Skeletal muscle satellite cell (primary cell): ENCODE data around the gene MARCHF5.
"Not testable (repeated sequence)": the region's sequence is repeated elsewhere in the genome, so short reads cannot be mapped to it uniquely, and the experiment has no call there.

Experiments used
- H3K27me3 ChIP-seq: 2 replicates; pipeline ENCODE4 v1.7.0; 2013; ENCODE audit warnings: low read length; ENCODE audit not compliant: control insufficient read depth, insufficient read depth
- H3K36me3 ChIP-seq: 2 replicates; pipeline ENCODE4 v1.7.0; 2013; ENCODE audit warnings: mild to moderate bottlenecking, control low read depth, low read length; ENCODE audit not compliant: insufficient read depth
- H3K4me1 ChIP-seq: 2 replicates; pipeline ENCODE4 v1.7.0; 2013; ENCODE audit warnings: low read length; ENCODE audit not compliant: control insufficient read depth, insufficient read depth
- H3K4me2 ChIP-seq: 2 replicates; pipeline ENCODE4 v1.7.0; 2013; ENCODE audit warnings: mild to moderate bottlenecking, low read length
- H3K4me3 ChIP-seq: 2 replicates; pipeline ENCODE4 v1.7.0; 2013; ENCODE audit warnings: low read length
- H3K9ac ChIP-seq: 2 replicates; pipeline ENCODE4 v1.7.0; 2013; ENCODE audit warnings: mild to moderate bottlenecking, low read depth, low read length, moderate library complexity
- H3K9me3 ChIP-seq: replicated peaks from 2 replicates; pipeline ENCODE4 v1.7.0; 2013; ENCODE audit warnings: mild to moderate bottlenecking, control low read depth, low read length

The MARCHF5 gene

GRCh38 chr10:92309272-92309671, 18.3 kb downstream of the MARCHF5 start:
- Histone ChIP-seq H3K36me3 (peaks cover 7% of the 10 kb centered on the region), H3K4me3 (no peak overlapping the region), H3K9ac (no peak overlapping the region), H3K27me3 (no peaks in the 10 kb centered on the region), H3K4me1 (no peaks in the 10 kb centered on the region), H3K9me3 (no peaks in the 10 kb centered on the region), H3K4me2 (no peak overlapping the region)

GRCh38 chr10:92313750-92314149, 22.8 kb downstream of the MARCHF5 start:
- no peaks in the 10 kb centered on the region for H3K9me3 ChIP-seq
- no peak overlapping the region for H3K4me2 ChIP-seq
- H3K36me3 ChIP-seq: peaks cover 7% of the 10 kb centered on the region
- H3K4me3 ChIP-seq: no peak overlapping the region
- H3K4me1 ChIP-seq: no peaks in the 10 kb centered on the region
- no peaks in the 10 kb centered on the region for H3K27me3 ChIP-seq
- no peak overlapping the region for H3K9ac ChIP-seq

- peaks cover 7% of the 10 kb centered on the region for H3K36me3 ChIP-seq
- no peak overlapping the region for H3K4me3 ChIP-seq
- no peaks in the 10 kb centered on the region for H3K27me3 ChIP-seq
- no peak overlapping the region for H3K4me2 ChIP-seq
- no peaks in the 10 kb centered on the region for H3K4me1 ChIP-seq
- no peaks in the 10 kb centered on the region for H3K9me3 ChIP-seq
- H3K9ac ChIP-seq: no peak overlapping the region
Observed at GRCh38 chr10:92316610-92317009, 25.6 kb downstream of the MARCHF5 start.

GRCh38 chr10:92323079-92323478, 32.1 kb downstream of the MARCHF5 start:
- Histone ChIP-seq H3K36me3 (no peaks in the 10 kb centered on the region), H3K4me2 (no peak overlapping the region), H3K4me3 (no peak overlapping the region), H3K27me3 (no peaks in the 10 kb centered on the region), H3K9me3 (no peaks in the 10 kb centered on the region), H3K9ac (no peak overlapping the region), H3K4me1 (no peaks in the 10 kb centered on the region)

GRCh38 chr10:92327445-92328433, 36.8 kb downstream of the MARCHF5 start:
- no peak overlapping the region for H3K4me2 ChIP-seq
- no peaks in the 10 kb centered on the region for H3K9me3 ChIP-seq
- no peak overlapping the region for H3K9ac ChIP-seq
- no peaks in the 10 kb centered on the region for H3K4me1 ChIP-seq
- no peak overlapping the region for H3K4me3 ChIP-seq
- H3K36me3 ChIP-seq: no peaks in the 10 kb centered on the region
- H3K27me3 ChIP-seq: no peaks in the 10 kb centered on the region

- H3K9ac ChIP-seq: no peak overlapping the region
- no peaks in the 10 kb centered on the region for H3K27me3 ChIP-seq
- no peaks in the 10 kb centered on the region for H3K9me3 ChIP-seq
- H3K4me1 ChIP-seq: no peaks in the 10 kb centered on the region
- no peak overlapping the region for H3K4me3 ChIP-seq
- H3K4me2 ChIP-seq: no peak overlapping the region
- no peaks in the 10 kb centered on the region for H3K36me3 ChIP-seq
Observed at GRCh38 chr10:92328993-92329392, 38.0 kb downstream of the MARCHF5 start.

GRCh38 chr10:92329927-92330326, 39.0 kb downstream of the MARCHF5 start:
- not testable (repeated sequence) for H3K4me2 ChIP-seq, H3K36me3 ChIP-seq, H3K9ac ChIP-seq, H3K4me1 ChIP-seq, H3K9me3 ChIP-seq, H3K4me3 ChIP-seq, H3K27me3 ChIP-seq

- peaks cover 34% of the 10 kb centered on the region for H3K36me3 ChIP-seq
- H3K9ac ChIP-seq: no peak overlapping the region
- peak overlapping the region; percentile 21 for H3K4me2 ChIP-seq
- H3K9me3 ChIP-seq: no peaks in the 10 kb centered on the region
- H3K4me1 ChIP-seq: peaks cover 16% of the 10 kb centered on the region
- H3K27me3 ChIP-seq: no peaks in the 10 kb centered on the region
- H3K4me3 ChIP-seq: no peak overlapping the region
Observed at GRCh38 chr10:92342796-92343195, 51.8 kb downstream of the MARCHF5 start.

GRCh38 chr10:92345575-92345974, 54.6 kb downstream of the MARCHF5 start:
- not testable (repeated sequence) for H3K4me2 ChIP-seq, H3K27me3 ChIP-seq, H3K4me3 ChIP-seq, H3K9me3 ChIP-seq, H3K9ac ChIP-seq
- Histone ChIP-seq H3K4me1 (peaks cover 16% of the 10 kb centered on the region), H3K36me3 (peaks cover 52% of the 10 kb centered on the region)

GRCh38 chr10:92347035-92347676, 56.2 kb downstream of the MARCHF5 start:
- H3K27me3 ChIP-seq, H3K4me2 ChIP-seq, H3K9ac ChIP-seq, H3K9me3 ChIP-seq, H3K4me3 ChIP-seq: not testable (repeated sequence)
- peaks cover 12% of the 10 kb centered on the region for H3K4me1 ChIP-seq
- H3K36me3 ChIP-seq: peaks cover 57% of the 10 kb centered on the region

GRCh38 chr10:92350411-92350810, 59.4 kb downstream of the MARCHF5 start:
- H3K4me3 ChIP-seq: no peak overlapping the region
- H3K36me3 ChIP-seq: peaks cover 36% of the 10 kb centered on the region
- no peaks in the 10 kb centered on the region for H3K9me3 ChIP-seq
- H3K27me3 ChIP-seq: no peaks in the 10 kb centered on the region
- no peak overlapping the region for H3K9ac ChIP-seq
- H3K4me2 ChIP-seq: no peak overlapping the region
- no peaks in the 10 kb centered on the region for H3K4me1 ChIP-seq
